GM15510 (cell line): ENCODE results near the gene GPR155.

Source experiments
- POLR2A ChIP-seq: IDR thresholded peaks from 3 replicates; pipeline ENCODE4 v1.6.1; 2011; ENCODE audit warnings: borderline replicate concordance; ENCODE audit not compliant: insufficient read length; ENCODE audit errors: extremely low read depth

GPR155 gene

GRCh38 chr2:174486563-174487107, at the start of gene GPR155:
GPR155 (minus strand) TSS chr2:174487029; CDS start chr2:174481956, 5,073 bp downstream.
- TF ChIP-seq POLR2A: no peak

DNA sequence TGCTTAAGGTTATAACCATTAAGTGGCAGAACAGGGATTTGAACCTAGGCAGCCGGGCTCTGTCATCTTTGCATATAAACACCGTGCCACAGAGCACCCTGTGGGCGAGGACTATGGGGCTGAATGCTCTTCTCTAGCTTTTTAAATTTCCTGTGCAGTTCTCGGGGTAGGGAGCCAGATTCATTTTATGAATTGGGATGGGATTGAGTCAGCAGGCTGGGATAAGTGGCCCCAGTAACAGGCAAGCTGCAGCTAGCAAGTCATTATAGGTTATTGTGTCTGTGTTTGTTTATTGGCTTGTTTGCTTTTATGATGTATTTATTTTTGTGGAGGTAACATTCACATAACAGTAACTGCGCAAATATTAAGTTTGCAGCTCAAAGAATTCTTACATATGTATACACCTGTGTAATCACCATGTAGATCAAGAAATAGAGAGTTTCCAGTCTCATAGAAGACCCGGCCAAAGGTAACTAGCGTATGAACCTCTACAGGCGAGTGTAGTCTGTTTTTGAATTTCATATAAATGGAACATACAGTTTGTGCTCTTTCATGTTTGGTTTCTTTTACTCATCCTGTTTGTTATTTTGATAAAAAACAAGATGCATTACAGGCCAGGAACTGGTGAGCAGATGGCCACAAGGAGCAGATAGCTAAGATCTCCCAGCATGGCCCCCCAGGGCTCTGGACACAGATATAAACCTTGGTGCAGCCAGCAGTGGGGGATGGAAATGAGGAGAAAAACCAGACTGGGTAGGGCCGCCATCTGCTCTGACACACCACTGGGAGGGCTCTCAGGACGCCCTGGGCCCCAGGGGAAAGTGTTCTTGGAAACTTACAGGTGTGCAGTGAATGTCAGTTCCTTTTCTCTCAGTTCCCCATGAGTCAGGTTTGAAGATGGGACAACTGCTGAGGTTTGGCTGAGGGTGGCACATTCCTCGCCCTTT, 49.2 kb upstream of the GPR155 start:
- TF ChIP-seq POLR2A: no peak

DNA sequence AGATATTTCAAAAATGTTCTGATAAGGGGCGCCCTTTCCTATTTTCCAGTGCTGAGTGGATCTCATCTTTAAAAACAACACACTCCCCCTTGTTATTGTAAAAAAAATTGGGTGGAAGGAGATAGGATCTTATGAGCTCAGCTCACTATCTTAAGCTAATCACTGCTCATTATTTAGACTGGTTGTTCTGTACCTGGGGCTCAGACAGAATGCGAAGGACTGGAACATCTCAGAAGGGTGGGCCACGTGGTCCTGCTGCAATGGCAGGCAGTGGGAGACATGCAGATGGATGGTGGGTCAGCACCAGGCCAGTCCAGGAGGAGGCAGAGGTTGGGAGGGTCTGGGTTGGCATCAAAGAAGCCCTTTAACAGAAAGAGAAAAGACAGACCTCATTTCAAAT, 48.3 kb upstream of the GPR155 start:
- TF ChIP-seq POLR2A: no peak

DNA sequence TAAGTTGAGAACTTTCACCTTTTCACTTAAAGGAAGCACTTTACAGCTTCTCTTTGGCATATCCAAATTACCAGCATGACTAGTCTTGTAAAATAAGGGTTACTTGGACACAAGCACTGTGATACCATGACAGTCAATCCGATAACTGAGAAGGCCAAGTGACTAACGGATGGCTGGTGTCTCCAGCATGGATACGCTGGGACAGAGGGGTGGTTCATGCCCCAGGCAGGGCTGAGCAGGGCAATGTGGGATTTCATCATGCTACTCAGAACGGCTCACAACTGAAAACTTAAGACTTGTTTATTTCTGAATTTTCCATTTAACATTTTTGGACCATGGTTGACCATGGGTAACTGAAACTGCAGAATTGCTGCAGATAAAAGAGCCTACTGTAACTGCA, 43.1 kb upstream of the GPR155 start:
- no peak for TF ChIP-seq POLR2A

- no peak for TF ChIP-seq POLR2A
These were observed 41.1 kb upstream of the GPR155 start for GRCh38 chr2:174527959-174528358.

GRCh38 chr2:174527101-174527721, 40.4 kb upstream of the GPR155 start:
- no peak for TF ChIP-seq POLR2A

DNA sequence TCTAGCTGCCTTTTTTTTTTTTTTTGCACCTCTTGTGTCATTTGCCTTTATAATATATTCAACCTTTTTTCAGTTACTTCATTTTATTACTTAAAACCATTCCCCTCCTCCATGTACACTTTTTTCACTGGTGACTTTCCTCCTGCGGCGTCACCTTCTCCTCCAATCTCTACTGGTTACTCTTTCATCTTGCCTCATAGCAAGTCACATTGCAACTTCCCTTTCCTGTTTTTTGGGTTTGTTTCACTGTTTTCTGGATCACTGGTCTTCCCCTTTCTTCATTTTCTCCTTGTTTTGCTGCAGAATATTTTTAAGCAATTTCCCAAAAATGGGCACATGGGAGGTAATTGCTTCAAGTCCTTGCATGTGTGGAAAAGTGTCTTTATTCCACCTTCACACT, 37.7 kb upstream of the GPR155 start:
- no peak for TF ChIP-seq POLR2A

DNA sequence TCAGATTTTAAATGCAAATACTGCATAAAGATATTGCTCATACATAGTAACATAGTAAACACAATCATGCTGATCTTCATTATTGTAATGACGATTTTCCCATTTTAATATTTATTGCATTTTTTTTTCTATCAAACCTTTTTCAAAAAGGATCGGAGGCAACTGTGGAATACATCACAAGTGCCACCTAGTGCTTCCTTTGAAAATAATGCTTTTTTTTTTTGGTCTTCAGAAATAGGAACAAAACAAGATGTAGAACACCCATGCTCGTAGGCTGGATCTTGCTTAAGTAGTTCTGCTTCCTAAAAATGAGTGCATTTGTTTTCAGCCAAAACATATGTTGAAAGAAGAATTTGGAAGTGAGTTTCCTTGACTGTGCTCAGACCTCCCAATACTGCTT, 35.7 kb upstream of the GPR155 start:
- TF ChIP-seq POLR2A: no peak

GRCh38 chr2:174518395-174518794, 31.6 kb upstream of the GPR155 start:
- TF ChIP-seq POLR2A: no peak

- no peak for TF ChIP-seq POLR2A
These were observed 29.9 kb upstream of the GPR155 start for GRCh38 chr2:174516501-174517378.

GRCh38 chr2:174512345-174512744, 25.5 kb upstream of the GPR155 start:
- no peak for TF ChIP-seq POLR2A

- no peak for TF ChIP-seq POLR2A
These were observed 24.9 kb upstream of the GPR155 start for GRCh38 chr2:174511580-174512260.

DNA sequence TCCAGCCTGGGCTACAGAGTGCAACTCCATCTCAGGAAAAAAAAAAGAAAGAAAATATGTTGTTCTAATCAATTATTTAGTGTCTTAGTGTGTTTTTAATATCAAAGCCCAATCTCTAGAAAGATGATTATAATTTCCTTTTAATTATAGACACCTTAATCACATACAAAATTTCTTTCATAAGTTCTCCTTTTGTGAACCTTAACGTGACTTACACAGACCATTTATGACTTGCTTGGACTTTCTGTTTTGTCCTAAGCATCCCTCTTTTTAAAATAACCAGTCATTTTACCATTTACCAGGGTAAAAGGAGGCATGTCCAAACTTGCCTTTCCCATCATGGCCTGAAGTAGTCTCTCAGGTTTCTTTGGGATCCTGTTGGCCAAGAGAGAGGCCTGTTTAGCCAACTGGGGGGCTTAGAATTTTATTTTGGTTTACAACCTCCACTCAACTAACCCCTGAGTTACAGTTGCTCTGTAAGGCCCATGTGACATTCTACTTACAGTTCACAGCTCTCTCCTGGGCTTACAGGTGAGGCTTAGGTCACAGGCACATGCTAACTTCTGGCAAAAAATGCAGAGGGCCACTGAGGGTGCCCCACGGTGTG, 23.9 kb upstream of the GPR155 start:
- TF ChIP-seq POLR2A: no peak
